ENCODE results near the gene GON7.

DNA sequence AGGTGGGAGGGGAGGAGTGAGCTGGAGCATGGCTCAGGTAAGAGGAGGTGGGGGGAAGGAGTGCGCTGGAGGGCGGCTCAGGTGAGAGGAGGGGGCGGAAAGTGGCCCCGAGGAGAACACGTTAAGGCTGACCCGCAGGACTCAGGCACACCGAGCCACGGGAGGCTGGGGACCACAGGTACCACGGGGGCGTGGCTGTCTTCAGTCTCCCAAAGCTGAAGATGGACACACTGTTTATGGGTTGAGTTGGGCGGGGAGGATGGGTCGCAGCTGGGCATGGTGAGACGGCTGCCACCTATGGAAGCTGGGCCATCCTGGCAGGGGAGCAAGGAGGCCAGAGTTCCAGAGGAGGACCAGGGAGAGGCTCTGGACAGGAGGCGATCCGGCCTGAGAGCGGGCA, 23.7 kb upstream of the GON7 start:
- TF ChIP-seq, protein P1, sequence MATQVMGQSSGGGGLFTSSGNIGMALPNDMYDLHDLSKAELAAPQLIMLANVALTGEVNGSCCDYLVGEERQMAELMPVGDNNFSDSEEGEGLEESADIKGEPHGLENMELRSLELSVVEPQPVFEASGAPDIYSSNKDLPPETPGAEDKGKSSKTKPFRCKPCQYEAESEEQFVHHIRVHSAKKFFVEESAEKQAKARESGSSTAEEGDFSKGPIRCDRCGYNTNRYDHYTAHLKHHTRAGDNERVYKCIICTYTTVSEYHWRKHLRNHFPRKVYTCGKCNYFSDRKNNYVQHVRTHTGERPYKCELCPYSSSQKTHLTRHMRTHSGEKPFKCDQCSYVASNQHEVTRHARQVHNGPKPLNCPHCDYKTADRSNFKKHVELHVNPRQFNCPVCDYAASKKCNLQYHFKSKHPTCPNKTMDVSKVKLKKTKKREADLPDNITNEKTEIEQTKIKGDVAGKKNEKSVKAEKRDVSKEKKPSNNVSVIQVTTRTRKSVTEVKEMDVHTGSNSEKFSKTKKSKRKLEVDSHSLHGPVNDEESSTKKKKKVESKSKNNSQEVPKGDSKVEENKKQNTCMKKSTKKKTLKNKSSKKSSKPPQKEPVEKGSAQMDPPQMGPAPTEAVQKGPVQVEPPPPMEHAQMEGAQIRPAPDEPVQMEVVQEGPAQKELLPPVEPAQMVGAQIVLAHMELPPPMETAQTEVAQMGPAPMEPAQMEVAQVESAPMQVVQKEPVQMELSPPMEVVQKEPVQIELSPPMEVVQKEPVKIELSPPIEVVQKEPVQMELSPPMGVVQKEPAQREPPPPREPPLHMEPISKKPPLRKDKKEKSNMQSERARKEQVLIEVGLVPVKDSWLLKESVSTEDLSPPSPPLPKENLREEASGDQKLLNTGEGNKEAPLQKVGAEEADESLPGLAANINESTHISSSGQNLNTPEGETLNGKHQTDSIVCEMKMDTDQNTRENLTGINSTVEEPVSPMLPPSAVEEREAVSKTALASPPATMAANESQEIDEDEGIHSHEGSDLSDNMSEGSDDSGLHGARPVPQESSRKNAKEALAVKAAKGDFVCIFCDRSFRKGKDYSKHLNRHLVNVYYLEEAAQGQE (IDR thresholded peaks at IDR 0.05; ENCODE audit: insufficient read depth in 1 of 2, low read depth in 2 of 2, low read length in 2 of 2): no peak
- TF ChIP-seq POLR2AphosphoS5 (IDR thresholded peaks at IDR 0.05; ENCODE audit: low read depth, low read length): no peak
- TF ChIP-seq TAF1 (IDR thresholded peaks at IDR 0.05; ENCODE audit: borderline replicate concordance, insufficient read depth, low read length): no peak
- TF ChIP-seq SIN3A (IDR thresholded peaks at IDR 0.05; ENCODE audit: borderline replicate concordance, insufficient read depth, low read length): no peak
- TF ChIP-seq FOXP2 (optimal IDR thresholded peaks at IDR 0.05; ENCODE audit: borderline replicate concordance, extremely low read depth, extremely low read length, insufficient read depth): no peak
